Neural cell (in vitro differentiated cells): Measurements from ENCODE around the gene SNRNP200. TPM values are rescaled to one million over a fixed set of nuclear protein-coding genes. Genes with fewer than 3 reads are reported as not detected.
A peak's percentile ranks its signal among the peaks of the same experiment; 100 is the strongest.

ENCODE experiments used
- H2AFZ ChIP-seq: fragments of 200-600, 300-800 bp; sonication (generic), shearing (Covaris generic); 2 replicates; pipeline ENCODE4 v1.6.0; 2014; ENCODE audit warnings: low read depth, mild to moderate bottlenecking, antibody characterized with exemption, low read length, moderate library complexity
- H3F3A ChIP-seq: fragments of 200-600 bp; shearing (Covaris generic); 2 replicates; pipeline ENCODE4 v1.6.1; 2016; ENCODE audit warnings: mild to moderate bottlenecking, moderate library complexity, mixed read lengths, antibody characterized with exemption, low read length; ENCODE audit not compliant: insufficient read depth, poor library complexity, severe bottlenecking
- H3K27ac ChIP-seq: fragments of 200-600, 300-800 bp; sonication (generic), shearing (Covaris generic); 2 replicates; pipeline ENCODE4 v1.5.1; 2014; ENCODE audit warnings: mild to moderate bottlenecking, low read length, moderate library complexity
- H3K27me3 ChIP-seq: fragments of 300-800, 200-600 bp; sonication (generic), shearing (Covaris generic); 2 replicates; pipeline ENCODE4 v1.6.0; 2014; ENCODE audit warnings: mild to moderate bottlenecking, low read depth, low read length, moderate library complexity; ENCODE audit not compliant: insufficient read depth
- H3K36me3 ChIP-seq: fragments of 300-800, 200-600 bp; sonication (generic), shearing (Covaris generic); 2 replicates; pipeline ENCODE4 v1.5.1; 2014; ENCODE audit warnings: mild to moderate bottlenecking, antibody characterized with exemption, low read length, moderate library complexity; ENCODE audit not compliant: insufficient read depth
- H3K4me2 ChIP-seq: fragments of 300-800, 200-600 bp; sonication (generic), shearing (Covaris generic); 2 replicates; pipeline ENCODE4 v1.6.0; 2014; ENCODE audit warnings: mild to moderate bottlenecking, low read length
- H3K4me3 ChIP-seq: fragments of 300-800, 200-600 bp; sonication (generic), shearing (Covaris generic); 2 replicates; pipeline ENCODE4 v1.5.1; 2014; ENCODE audit warnings: mild to moderate bottlenecking, low read length, moderate library complexity
- H3K79me2 ChIP-seq: fragments of 200-600 bp; shearing (Covaris generic); replicated peaks from 2 replicates; pipeline ENCODE4 v1.6.0; 2014; ENCODE audit warnings: mild to moderate bottlenecking, low read length, moderate library complexity; ENCODE audit not compliant: insufficient read depth
- H3K9ac ChIP-seq: fragments of 300-800, 200-600 bp; sonication (generic), shearing (Covaris generic); 2 replicates; pipeline ENCODE4 v1.6.1; 2016; ENCODE audit warnings: mild to moderate bottlenecking, low read length, mixed read lengths
- H3K9me2 ChIP-seq: fragments of 200-600 bp; shearing (Covaris generic); 2 replicates; pipeline ENCODE4 v1.6.1; 2016; ENCODE audit warnings: mild to moderate bottlenecking, low read length, mixed read lengths; ENCODE audit not compliant: insufficient read depth
- H3K9me3 ChIP-seq: fragments of 200-600, 300-800 bp; sonication (generic), shearing (Covaris generic); 2 replicates; pipeline ENCODE4 v1.6.1; 2016; ENCODE audit warnings: mild to moderate bottlenecking, mixed run types, low read length, moderate library complexity, mixed read lengths
- H4K20me1 ChIP-seq: fragments of 200-600 bp; shearing (Covaris generic); 2 replicates; pipeline ENCODE4 v1.6.1; 2016; ENCODE audit warnings: mild to moderate bottlenecking, mixed run types; ENCODE audit not compliant: insufficient read depth
- CTCF ChIP-seq: fragments of 450-650 bp; IDR thresholded peaks from 2 replicates; pipeline ENCODE4 v1.5.1; 2014; ENCODE audit warnings: antibody characterized with exemption, mild to moderate bottlenecking, moderate library complexity; ENCODE audit not compliant: poor library complexity, severe bottlenecking
- EP300 ChIP-seq: fragments of 450-650 bp; conservative IDR thresholded peaks from 2 replicates; pipeline ENCODE4 v1.6.1; 2014; ENCODE audit warnings: antibody characterized with exemption, mild to moderate bottlenecking, moderate library complexity; ENCODE audit not compliant: poor library complexity, severe bottlenecking
- EZH2 ChIP-seq: fragments of 200-600, 300-800 bp; shearing (Covaris generic), sonication (generic); IDR thresholded peaks from 2 replicates; pipeline ENCODE4 v1.6.1; 2014; ENCODE audit warnings: antibody characterized with exemption, low read length, borderline replicate concordance, mild to moderate bottlenecking; ENCODE audit not compliant: insufficient read depth, poor library complexity, severe bottlenecking
- MXI1 ChIP-seq: fragments of 450-650 bp; conservative IDR thresholded peaks from 2 replicates; pipeline ENCODE4 v1.6.1; 2014; ENCODE audit warnings: antibody characterized with exemption, mild to moderate bottlenecking; ENCODE audit not compliant: poor library complexity, severe bottlenecking
- POLR2AphosphoS5 ChIP-seq: IDR thresholded peaks from 2 replicates; pipeline ENCODE4 v1.6.1; 2012
- RAD21 ChIP-seq: fragments of 450-650 bp; conservative IDR thresholded peaks from 2 replicates; pipeline ENCODE4 v1.6.1; 2014; ENCODE audit warnings: antibody characterized with exemption, mild to moderate bottlenecking, moderate library complexity
- REST ChIP-seq: IDR thresholded peaks from 2 replicates; pipeline ENCODE4 v1.6.1; 2012; ENCODE audit warnings: borderline replicate concordance
- SMC3 ChIP-seq: fragments of 450-650 bp; conservative IDR thresholded peaks from 2 replicates; pipeline ENCODE4 v1.6.1; 2014; ENCODE audit warnings: antibody characterized with exemption, mild to moderate bottlenecking, moderate library complexity; ENCODE audit not compliant: poor library complexity
- TAF1 ChIP-seq: IDR thresholded peaks from 2 replicates; pipeline ENCODE4 v1.6.1; 2012; ENCODE audit warnings: low read depth
- polyA plus RNA-seq: library from polyadenylated mRNA; depleted of rRNA; stranded (reverse); fragments of >200 nt; gene quantifications from 2 replicates; pipeline ENCODE4 v1.2.3, GENCODE V29; 2014

The SNRNP200 gene
- polyA plus RNA-seq, 1 donor from 2014 or later, result 70.4 TPM

- no peak overlapping the region for H3K4me3 ChIP-seq
- no peaks in the 10 kb centered on the region for H3F3A ChIP-seq
- no peaks in the 10 kb centered on the region for H3K27me3 ChIP-seq
- no peak for TF ChIP-seq EZH2
- no peaks in the 10 kb centered on the region for H4K20me1 ChIP-seq
- H3K9me2 ChIP-seq, result no peaks in the 10 kb centered on the region
- H3K36me3 ChIP-seq, result no peaks in the 10 kb centered on the region
- no peak overlapping the region for H2AFZ ChIP-seq
- peaks cover 11% of the 10 kb centered on the region for H3K79me2 ChIP-seq
- no peak overlapping the region for H3K27ac ChIP-seq
- H3K9ac ChIP-seq, result no peak overlapping the region
- no peaks in the 10 kb centered on the region for H3K9me3 ChIP-seq
- H3K4me2 ChIP-seq, result no peak overlapping the region
Observed at GRCh38 chr2:96336873-96337272, 31.5 kb upstream of the SNRNP200 start.

- peaks cover 11% of the 10 kb centered on the region for H3K79me2 ChIP-seq
Observed at GRCh38 chr2:96336104-96336775, 30.9 kb upstream of the SNRNP200 start.

More at GRCh38 chr2:96336104-96336775, 30.9 kb upstream of the SNRNP200 start:
- no peaks in the 10 kb centered on the region for H3F3A ChIP-seq
- peak overlapping the region; percentile 40 for H3K9ac ChIP-seq
- H3K4me2 ChIP-seq, result peak overlapping the region; percentile 57
- H3K27me3 ChIP-seq, result no peaks in the 10 kb centered on the region
- H3K9me2 ChIP-seq, result no peaks in the 10 kb centered on the region
- TF ChIP-seq RAD21 (no peak), SMC3 (no peak), MXI1 (no peak), CTCF (no peak), POLR2AphosphoS5 (no peak), EZH2 (no peak), EP300 (no peak), TAF1 (no peak), REST (no peak)
- no peaks in the 10 kb centered on the region for H3K9me3 ChIP-seq
- peak overlapping the region; percentile 76 for H3K4me3 ChIP-seq
- no peaks in the 10 kb centered on the region for H3K36me3 ChIP-seq
- H4K20me1 ChIP-seq, result no peaks in the 10 kb centered on the region
- no peak overlapping the region for H3K27ac ChIP-seq
- H2AFZ ChIP-seq, result peak overlapping the region; percentile 70
